K562 (cell line): ENCODE results near the gene TPGS1. TPM values are rescaled to one million over a fixed set of nuclear protein-coding genes. Genes with fewer than 3 reads are reported as not detected.

Experiments used
- ARHGAP35 ChIP-seq: fragments of 450-650 bp; IDR thresholded peaks from 2 replicates; pipeline ENCODE4 v1.6.1; 2018; ENCODE audit not compliant: partially characterized antibody
- DMBX1 ChIP-seq: fragments of 250-450 bp; sonication (Bioruptor Pico); IDR thresholded peaks from 2 replicates; pipeline ENCODE4 v1.8.0; 2022; ENCODE audit warnings: inconsistent platforms, mild to moderate bottlenecking, moderate library complexity, borderline replicate concordance
- E2F6 ChIP-seq, 2 experiments: IDR thresholded peaks; 2 replicates each; pipeline ENCODE4 v1.6.1; 2011; ENCODE audit warnings: borderline replicate concordance in 1 of 2, control low read depth in 1 of 2, low read depth in 1 of 2, low read length in 1 of 2, mild to moderate bottlenecking in 1 of 2, mixed read lengths in 1 of 2, moderate library complexity in 1 of 2; ENCODE audit not compliant: insufficient read depth in 1 of 2, insufficient read length in 1 of 2, poor library complexity in 1 of 2, severe bottlenecking in 1 of 2; ENCODE audit errors: extremely low read depth in 1 of 2
- ELF1 ChIP-seq: fragments of 200-800 bp; sonication (Bioruptor generic); IDR thresholded peaks from 2 replicates; pipeline ENCODE4 v1.6.1; 2016; ENCODE audit warnings: missing genetic modification characterization, missing compliant biosample characterization
- FOXJ2 ChIP-seq: fragments of 200-800 bp; sonication (Bioruptor generic); IDR thresholded peaks from 2 replicates; pipeline ENCODE4 v1.6.1; 2016; ENCODE audit warnings: missing genetic modification characterization, missing compliant biosample characterization
- HDAC3 ChIP-seq: fragments of 450-650 bp; IDR thresholded peaks from 2 replicates; pipeline ENCODE4 v1.6.1; 2018; ENCODE audit warnings: borderline replicate concordance, mild to moderate bottlenecking, moderate library complexity; ENCODE audit not compliant: partially characterized antibody
- HEY1 ChIP-seq: fragments of 250-450 bp; sonication (Bioruptor Pico); IDR thresholded peaks from 2 replicates; pipeline ENCODE4 v1.5.0; 2020; ENCODE audit warnings: mild to moderate bottlenecking, moderate library complexity, borderline replicate concordance
- HMG20A ChIP-seq: fragments of 450-650 bp; formaldehyde crosslinking; conservative IDR thresholded peaks from 2 replicates; pipeline ENCODE4 v1.4.0; 2020; ENCODE audit warnings: mild to moderate bottlenecking, mixed read lengths
- ILF3 ChIP-seq: fragments of 450-650 bp; IDR thresholded peaks from 2 replicates; pipeline ENCODE4 v1.6.1; 2018; ENCODE audit warnings: antibody characterized with exemption, mild to moderate bottlenecking, moderate library complexity, borderline replicate concordance
- MTF1 ChIP-seq: fragments of 250-450 bp; sonication (Bioruptor Pico); IDR thresholded peaks from 2 replicates; pipeline ENCODE4 v1.9.0; 2021; ENCODE audit warnings: moderate library complexity, mild to moderate bottlenecking, inconsistent platforms, borderline replicate concordance
- NFATC3 ChIP-seq: fragments of 450-650 bp; IDR thresholded peaks from 2 replicates; pipeline ENCODE4 v1.6.1; 2017; ENCODE audit warnings: mild to moderate bottlenecking
- NR0B1 ChIP-seq: fragments of 450-650 bp; IDR thresholded peaks from one replicate; pipeline ENCODE4 v1.6.1; 2018; ENCODE audit warnings: mild to moderate bottlenecking, moderate library complexity; ENCODE audit not compliant: partially characterized antibody
- PHF20 ChIP-seq: fragments of 450-650 bp; IDR thresholded peaks from 2 replicates; pipeline ENCODE4 v1.6.1; 2018; ENCODE audit not compliant: partially characterized antibody
- PHF8 ChIP-seq: fragments of 200-600 bp; sonication (generic); IDR thresholded peaks from 2 replicates; pipeline ENCODE4 v1.6.1; 2012; ENCODE audit warnings: mixed run types, mild to moderate bottlenecking, inconsistent platforms, low read length, moderate library complexity, borderline replicate concordance
- RCOR1 ChIP-seq, 2 experiments: IDR thresholded peaks; 2 replicates each; pipeline ENCODE4 v1.6.1; 2012; ENCODE audit warnings: low read depth in 2 of 2, low read length in 2 of 2, borderline replicate concordance in 1 of 2, improper control_type of control experiment in 1 of 2
- SRSF7 ChIP-seq: fragments of 200-400 bp; formaldehyde crosslinking; optimal IDR thresholded peaks from 2 replicates; pipeline ENCODE3; 2017; ENCODE audit warnings: mild to moderate bottlenecking, low read depth, low read length
- TOE1 ChIP-seq, 2 experiments: fragments of 450-650 bp in 1 of 2; sonication (generic) in 1 of 2; formaldehyde crosslinking in 1 of 2; IDR thresholded peaks; 2 replicates each; pipeline versions ENCODE4 v1.7.1 to v1.8.0; 2016 to 2022; ENCODE audit warnings: borderline replicate concordance in 2 of 2, mild to moderate bottlenecking in 2 of 2, antibody characterized with exemption in 1 of 2, inconsistent platforms in 1 of 2, low read depth in 1 of 2, missing genetic modification reagents in 1 of 2, moderate library complexity in 1 of 2
- USF1 ChIP-seq: sonication (generic); formaldehyde crosslinking; IDR thresholded peaks from 2 replicates; pipeline ENCODE4 v1.9.0; 2022; ENCODE audit warnings: mild to moderate bottlenecking, missing genetic modification reagents
- XRCC4 ChIP-seq: IDR thresholded peaks from one replicate; pipeline ENCODE4 v1.6.1; 2011; ENCODE audit not compliant: insufficient read depth, insufficient read length; ENCODE audit errors: extremely low read depth
- ZHX1 ChIP-seq: fragments of 150-350 bp; conservative IDR thresholded peaks from 2 replicates; pipeline ENCODE4 v1.6.1; 2014; ENCODE audit warnings: low read length
- ZNF717 ChIP-seq: fragments of 250-450 bp; sonication (Bioruptor Pico); IDR thresholded peaks from 2 replicates; pipeline ENCODE4 v1.5.0; 2021
- polyA plus RNA-seq, 8 experiments: library from polyadenylated mRNA; depleted of rRNA in 4 of 8; stranded (reverse) in 5 of 8; unstranded in 3 of 8; fragments of >200 nt; fragmentation: Nextera tagmentation in 2 of 8; fragmentation: Illumina TruSeq in 1 of 8; extraction: Ambion mirVana in 2 of 8; extraction: Trizol in 1 of 8; gene quantifications; 2 replicates each; pipeline versions ENCODE4 v1.2.1 to v1.2.3, GENCODE V29; 2011 to 2014; ENCODE audit warnings: inconsistent platforms in 1 of 8, missing spikeins in 1 of 8
- total RNA-seq, 7 experiments: library from RNA; depleted of rRNA in 6 of 7; stranded (reverse); fragments of >200 nt in 6 of 7; fragmentation: Illumina TruSeq in 2 of 7; extraction: Trizol in 2 of 7; gene quantifications; 2 replicates each; pipeline versions ENCODE4 v1.2.1 to v1.2.3, GENCODE V29; 2011 to 2021; ENCODE audit warnings: low replicate concordance in 1 of 7

Gene TPGS1
- total and polyA plus RNA-seq, 9 of the 15 experiments (the other 6 are each of a cell fraction or from before 2014, with no cell fraction given) = 0.30 to 31.6 (median 1.2) TPM; not detected in 2

GRCh38 chr19:510606-511100 is 3.4 kb downstream of the TPGS1 start (continued):
- peak; percentile 42; the same call in 1 of the 2 replicates for TF ChIP-seq USF1 (CRISPR knock-in tag)
- no peak for TF ChIP-seq XRCC4
- TF ChIP-seq FOXJ2 (tag) = no peak
- no peak for TF ChIP-seq ZNF717 (CRISPR knock-in tag)
- no peak for TF ChIP-seq NR0B1
- no peak for TF ChIP-seq SRSF7
- no peak for TF ChIP-seq ZHX1
- TF ChIP-seq RCOR1 (IDR thresholded peaks at IDR 0.05; ENCODE audit: borderline replicate concordance in 1 of 2, low read depth in 2 of 2, low read length in 2 of 2) = peak in 1 of 2 experiments; percentile 80; a peak in 2 of 4 replicates
- TF ChIP-seq HDAC3 = no peak
- no peak for TF ChIP-seq ILF3
- peak; percentile 50; the same call in 1 of the 2 replicates for TF ChIP-seq TOE1 (IDR thresholded peaks at IDR 0.05; ENCODE audit: borderline replicate concordance)
- TF ChIP-seq TOE1 (CRISPR knock-in tag; IDR thresholded peaks at IDR 0.05; ENCODE audit: borderline replicate concordance, low read depth) = peak; percentile 36; the same call in 1 of the 2 replicates
- TF ChIP-seq DMBX1 (CRISPR knock-in tag) = 0 out of 2 replicates have a peak, but pooled peaks have one; percentile 21
- TF ChIP-seq PHF8 = no peak
- no peak for TF ChIP-seq NFATC3
- TF ChIP-seq E2F6 (IDR thresholded peaks at IDR 0.05; ENCODE audit: borderline replicate concordance in 1 of 2, extremely low read depth in 1 of 2, insufficient read depth in 1 of 2, insufficient read length in 1 of 2, low read depth in 1 of 2, low read length in 1 of 2, poor library complexity in 1 of 2, severe bottlenecking in 1 of 2) = peak; percentile 52 to 54
- no peak for TF ChIP-seq MTF1 (CRISPR knock-in tag)
- TF ChIP-seq PHF20 = no peak
- TF ChIP-seq HEY1 = no peak
- no peak for TF ChIP-seq HMG20A (CRISPR knock-in tag)
- no peak for TF ChIP-seq ARHGAP35
- TF ChIP-seq ELF1 (tag) = no peak
